HEK293T (cell line): Measurements from ENCODE around the gene KERA.

Experiments
- ARNT ChIP-seq: fragments of 450-650 bp; IDR thresholded peaks from 2 replicates; pipeline ENCODE4 v1.6.1; 2017; ENCODE audit warnings: mild to moderate bottlenecking
- BHLHE40 ChIP-seq: fragments of 450-650 bp; IDR thresholded peaks from 2 replicates; pipeline ENCODE4 v1.6.1; 2016; ENCODE audit warnings: mild to moderate bottlenecking, moderate library complexity, borderline replicate concordance
- CTBP1 ChIP-seq: fragments of 450-650 bp; IDR thresholded peaks from 2 replicates; pipeline ENCODE4 v1.6.1; 2016; ENCODE audit warnings: borderline replicate concordance
- ELF4 ChIP-seq: fragments of 450-650 bp; IDR thresholded peaks from 2 replicates; pipeline ENCODE4 v1.6.1; 2017; ENCODE audit warnings: antibody characterized with exemption
- FOXA1 ChIP-seq: fragments of 450-650 bp; IDR thresholded peaks from 2 replicates; pipeline ENCODE4 v1.6.1; 2016; ENCODE audit warnings: mild to moderate bottlenecking
- FOXK2 ChIP-seq: fragments of 450-650 bp; IDR thresholded peaks from 2 replicates; pipeline ENCODE4 v1.6.1; 2016; ENCODE audit warnings: mild to moderate bottlenecking
- FOXM1 ChIP-seq: fragments of 450-650 bp; IDR thresholded peaks from 2 replicates; pipeline ENCODE4 v1.6.1; 2017; ENCODE audit warnings: mild to moderate bottlenecking, borderline replicate concordance
- LEF1 ChIP-seq: fragments of 450-650 bp; IDR thresholded peaks from 2 replicates; pipeline ENCODE4 v1.6.1; 2017; ENCODE audit warnings: mild to moderate bottlenecking, borderline replicate concordance
- NFRKB ChIP-seq: fragments of 450-650 bp; IDR thresholded peaks from 2 replicates; pipeline ENCODE4 v1.6.1; 2016; ENCODE audit warnings: mild to moderate bottlenecking, moderate library complexity
- SP1 ChIP-seq: fragments of 450-650 bp; IDR thresholded peaks from 2 replicates; pipeline ENCODE4 v1.6.1; 2017
- SUZ12 ChIP-seq: fragments of 450-650 bp; IDR thresholded peaks from 2 replicates; pipeline ENCODE4 v1.6.1; 2016; ENCODE audit warnings: mild to moderate bottlenecking
- TARDBP ChIP-seq: fragments of 450-650 bp; IDR thresholded peaks from 2 replicates; pipeline ENCODE4 v1.6.1; 2016
- ZNF384 ChIP-seq: fragments of 450-650 bp; IDR thresholded peaks from 2 replicates; pipeline ENCODE4 v1.6.1; 2016

DNA sequence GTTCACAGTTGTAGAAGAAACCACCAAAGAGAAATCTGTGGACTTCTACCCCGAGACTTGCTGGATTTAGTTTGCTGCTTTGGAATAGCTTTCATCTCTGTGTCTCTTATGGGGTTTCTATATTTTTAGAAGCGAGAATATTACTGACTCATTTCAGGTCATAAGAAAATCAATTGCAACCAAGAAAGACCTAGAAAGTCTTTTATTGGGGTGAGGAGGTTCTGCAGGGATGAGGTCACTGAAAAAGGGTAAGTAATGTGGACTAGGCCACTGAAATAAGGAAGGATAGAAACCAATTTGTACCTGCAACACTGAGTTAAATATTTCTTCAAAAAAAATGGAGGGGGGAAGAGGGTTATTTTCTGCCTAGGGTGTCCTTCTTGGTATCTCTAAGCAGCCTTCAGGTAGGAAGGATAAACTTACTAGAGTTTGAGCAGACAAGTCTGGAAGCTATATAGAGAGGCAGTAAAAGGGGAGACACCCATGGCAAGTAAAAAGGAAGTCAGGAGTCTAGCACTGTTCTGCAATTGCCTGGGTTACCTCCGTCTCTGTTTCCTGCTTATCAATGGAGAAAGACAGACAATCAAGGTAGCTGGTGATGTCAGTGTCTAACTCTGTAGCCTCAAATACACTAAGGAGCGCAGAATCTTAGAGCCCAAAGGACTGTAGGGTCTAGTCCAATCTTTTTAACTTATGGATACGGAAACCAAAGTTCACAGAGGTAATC is 19.6 kb upstream of the KERA start:
- TF ChIP-seq BHLHE40 (no peak), FOXK2 (no peak), ELF4 (no peak), ZNF384 (no peak), SUZ12 (no peak), FOXM1 (no peak), LEF1 (no peak), NFRKB (no peak), ARNT (no peak), FOXA1 (no peak), CTBP1 (no peak), TARDBP (no peak), SP1 (no peak)
